ENCODE data around the gene MIER1.
"Not testable (repeated sequence)": the region's sequence is repeated elsewhere in the genome, so short reads cannot be mapped to it uniquely, and the experiment has no call there.

Gene MIER1

DNA sequence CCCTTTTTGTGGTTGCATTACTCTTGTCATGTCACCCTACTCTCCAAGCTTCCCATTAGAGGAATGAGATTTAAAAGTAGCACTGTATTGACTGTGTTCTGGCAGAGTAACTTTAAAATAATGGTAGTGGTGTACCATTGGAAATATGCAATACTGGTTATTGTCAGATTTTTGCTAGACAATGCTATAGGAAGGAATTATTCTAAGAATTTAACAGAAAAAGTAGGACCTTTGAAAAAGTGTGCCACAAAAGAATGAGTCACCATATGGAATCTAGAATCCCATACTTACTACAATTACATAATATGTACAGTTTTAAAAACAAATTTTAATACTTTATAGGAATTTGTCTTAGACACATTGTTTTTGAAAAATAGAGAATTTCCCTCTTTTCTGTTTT is 13.8 kb downstream of the MIER1 start:
- no peak for DNase-seq

DNA sequence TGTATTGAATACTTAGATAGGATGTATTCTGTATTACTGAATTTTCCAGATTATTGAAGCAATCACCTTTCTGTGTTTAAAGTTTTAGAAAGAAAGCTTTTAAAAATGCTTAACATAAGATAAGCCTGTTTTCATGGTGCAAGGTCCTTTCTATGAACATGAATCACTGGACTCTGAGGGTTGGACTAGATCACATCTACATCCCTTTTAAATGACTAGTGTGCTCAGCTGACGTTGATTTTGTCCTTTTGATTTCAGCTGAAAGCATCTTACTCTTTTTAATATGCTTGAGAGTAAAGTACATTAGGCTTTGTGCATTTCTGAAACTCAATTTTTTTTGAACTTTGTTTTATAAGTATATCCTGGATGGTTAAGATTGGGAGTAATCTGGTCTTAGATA is 16.2 kb downstream of the MIER1 start:
- DNase-seq, result no peak

DNA sequence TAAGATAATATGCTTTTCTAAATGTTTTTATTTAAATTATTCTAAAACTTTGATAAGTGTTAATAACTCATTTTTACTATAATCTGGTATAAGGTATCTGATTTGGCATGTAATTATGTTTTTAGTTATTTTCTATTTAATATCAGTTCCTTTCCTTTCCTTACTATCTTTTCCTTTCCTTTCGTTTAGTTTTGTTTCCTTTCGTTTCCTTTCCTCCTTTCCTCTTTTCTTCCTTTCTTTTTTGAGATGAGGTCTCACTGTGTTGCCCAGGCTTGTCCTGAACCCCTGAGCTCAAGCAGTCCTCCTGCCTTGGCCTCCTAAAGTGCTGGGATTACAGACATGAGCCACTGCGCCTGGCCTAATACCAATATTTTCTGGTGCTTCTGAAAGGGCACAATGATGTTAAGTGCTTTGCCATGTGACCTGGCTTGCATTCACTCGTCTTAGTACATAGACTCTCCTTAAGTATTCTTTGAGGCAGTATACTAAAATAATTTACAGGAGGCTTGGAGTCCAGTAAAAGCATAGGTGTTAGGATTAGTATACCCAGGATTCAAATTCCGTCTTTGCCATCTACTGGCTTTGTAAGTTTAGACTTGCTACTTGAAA is 18.7 kb downstream of the MIER1 start:
- DNase-seq, result no peak

DNA sequence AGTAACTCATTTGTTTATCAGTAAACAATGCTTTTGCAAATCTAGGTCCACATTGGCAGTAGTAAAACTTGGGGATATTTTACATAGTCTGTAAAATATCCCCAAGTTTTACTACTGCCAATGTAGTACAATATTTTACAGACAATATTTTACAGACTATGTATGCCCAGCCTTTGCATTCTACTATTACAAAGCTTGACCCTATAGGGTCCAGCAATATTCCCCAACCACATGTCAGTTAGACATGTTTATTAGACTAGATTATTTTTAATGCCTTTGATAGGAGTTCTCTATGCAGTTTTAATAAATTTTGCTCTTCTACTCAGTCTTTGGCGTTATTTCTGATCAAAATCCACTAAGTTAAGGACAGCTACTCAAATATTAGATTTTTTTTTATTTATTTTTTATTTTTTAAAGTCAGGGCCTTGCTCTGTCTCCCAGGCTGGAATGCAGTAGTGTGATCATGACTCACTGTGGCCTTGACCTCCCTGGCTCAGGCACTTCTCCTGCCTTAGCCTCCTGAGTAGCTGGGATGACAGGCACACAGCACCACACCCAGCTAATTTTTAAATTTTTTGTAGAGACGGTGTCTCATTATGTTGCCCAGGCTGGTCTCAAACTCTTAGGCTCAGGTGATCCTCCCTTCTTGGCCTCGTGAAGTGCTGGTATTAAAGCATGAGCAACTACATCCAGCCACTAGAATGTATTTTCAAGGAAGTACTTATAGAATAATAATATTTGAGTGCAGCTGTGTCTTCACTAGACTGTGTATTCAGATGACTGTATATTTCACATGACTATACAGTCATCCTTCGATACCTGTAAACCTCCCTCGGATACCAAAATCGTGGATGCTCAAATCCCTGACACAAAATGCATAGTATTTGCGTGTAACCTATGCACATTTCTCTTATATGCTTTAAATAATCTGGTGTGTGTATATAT is 19.8 kb downstream of the MIER1 start:
- DNase-seq, result no peak

DNA sequence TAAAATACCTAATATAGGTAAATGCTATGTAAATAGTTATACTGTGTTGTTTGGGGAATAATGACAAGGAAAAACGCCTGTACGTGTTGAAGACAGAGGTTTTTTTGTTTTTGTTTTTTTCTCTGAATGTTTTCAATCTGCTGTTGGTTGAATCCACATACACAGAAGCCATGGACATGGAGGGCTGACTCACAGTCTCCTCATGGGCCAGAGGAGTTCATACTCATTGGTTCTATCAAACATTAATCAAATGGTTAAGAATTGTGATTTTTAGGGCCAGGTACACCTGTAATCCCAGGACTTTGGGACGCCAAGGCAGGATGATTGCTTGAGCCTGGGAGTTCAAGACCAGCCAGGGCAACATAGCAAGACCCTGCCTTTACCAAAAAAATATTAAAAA is 20.5 kb downstream of the MIER1 start:
- no peak for DNase-seq

DNA sequence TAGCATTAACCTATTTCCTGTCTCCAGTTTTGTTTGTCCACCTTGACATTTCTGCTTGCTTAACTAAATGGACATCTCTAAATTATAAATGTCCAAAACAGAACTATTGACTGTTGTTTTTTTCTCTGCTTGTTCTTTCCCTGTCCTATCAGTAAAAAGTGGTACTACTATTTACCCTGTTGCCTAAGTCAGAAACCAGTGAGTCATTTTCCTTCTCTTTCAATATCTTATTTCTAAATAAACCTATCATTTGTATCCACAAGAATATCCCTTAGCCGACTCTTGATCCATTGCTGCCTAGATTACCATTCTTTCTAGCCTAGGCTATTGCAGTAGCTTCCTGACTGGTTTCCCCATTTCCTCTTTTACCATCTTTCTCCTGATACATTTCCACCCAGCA is 22.5 kb downstream of the MIER1 start:
- DNase-seq, result no peak

DNA sequence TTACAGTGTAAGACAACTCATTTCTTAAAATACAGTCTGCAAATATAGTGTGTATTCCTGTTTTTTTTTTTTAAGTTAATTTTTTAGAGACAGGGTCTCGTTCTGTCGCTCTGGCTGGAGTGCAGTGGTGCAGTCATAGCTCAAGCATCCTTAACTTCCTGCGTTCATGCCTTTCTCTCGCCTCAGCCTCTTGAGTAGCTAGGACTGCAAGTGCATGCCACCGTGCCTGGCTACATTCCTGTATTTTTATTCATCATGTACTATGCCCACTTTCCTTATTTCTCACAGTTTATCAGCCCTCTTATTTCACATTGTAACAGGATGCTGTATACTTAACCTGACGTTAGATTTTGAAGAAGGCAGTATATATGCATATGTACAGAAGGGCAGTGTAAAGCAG is 26.7 kb downstream of the MIER1 start:
- no peak for DNase-seq

DNA sequence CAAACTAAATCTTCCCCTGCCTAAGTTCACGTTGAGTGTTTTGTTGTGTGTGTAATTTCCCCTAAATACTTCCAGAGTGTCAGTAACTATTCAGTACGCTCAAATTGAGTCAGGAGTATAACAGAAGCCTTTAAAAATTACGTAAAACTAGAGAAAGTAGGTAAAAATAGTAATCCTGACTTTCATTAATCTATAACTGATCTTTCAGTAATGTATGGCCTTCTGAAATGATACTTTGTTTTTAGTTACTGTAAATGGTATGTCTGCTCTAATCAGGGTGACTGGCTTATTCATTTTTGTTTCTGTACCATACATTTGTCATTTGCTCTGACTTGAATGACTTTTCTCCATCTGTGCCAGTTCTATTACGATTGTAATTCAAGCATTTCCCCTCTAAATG is 29.4 kb downstream of the MIER1 start:
- no peak for DNase-seq

DNA sequence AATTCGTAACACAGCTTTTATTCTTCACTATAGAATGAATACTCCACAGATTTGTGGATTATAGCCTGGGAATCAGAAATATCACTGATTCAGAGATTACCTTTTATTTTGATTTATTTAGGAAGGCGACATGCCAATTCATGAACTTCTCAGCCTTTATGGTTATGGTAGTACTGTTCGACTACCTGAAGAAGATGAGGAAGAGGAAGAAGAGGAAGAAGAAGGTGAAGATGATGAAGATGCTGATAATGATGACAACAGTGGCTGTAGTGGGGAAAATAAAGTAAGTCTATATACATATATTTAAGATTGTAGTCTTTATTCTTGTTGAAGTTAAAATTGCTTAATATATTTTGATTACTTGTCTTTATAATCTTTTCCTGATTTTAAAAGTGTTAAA is 33.1 kb downstream of the MIER1 start:
- DNase-seq, result no peak

DNA sequence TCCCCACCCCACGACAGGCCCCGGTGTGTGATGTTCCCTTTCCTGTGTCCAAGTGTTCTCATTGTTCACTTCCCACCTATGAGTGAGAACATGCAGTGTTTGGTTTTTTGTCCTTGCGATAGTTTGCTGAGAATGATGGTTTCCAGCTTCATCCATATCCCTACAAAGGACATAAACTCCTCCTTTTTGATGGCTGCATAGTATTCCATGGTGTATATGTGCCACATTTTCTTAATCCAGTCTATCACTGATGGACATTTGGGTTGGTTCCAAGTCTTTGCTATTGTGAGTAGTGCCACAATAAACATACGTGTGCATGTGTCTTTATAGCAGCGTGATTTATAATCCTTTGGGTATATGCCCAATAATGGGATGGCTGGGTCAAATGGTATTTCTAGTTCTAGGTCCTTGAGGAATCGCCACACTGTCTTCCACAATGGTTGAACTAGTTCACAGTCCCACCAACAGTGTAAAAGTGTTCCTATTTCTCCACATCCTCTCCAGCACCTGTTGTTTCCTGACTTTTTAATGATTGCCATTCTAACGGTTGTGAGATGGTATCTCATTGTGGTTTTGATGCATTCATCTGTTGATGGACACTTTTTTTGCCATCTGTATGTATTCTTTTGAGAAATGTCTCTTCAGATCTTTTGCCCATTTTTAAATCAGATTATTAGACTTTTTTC is 41.5 kb downstream of the MIER1 start:
- DNase-seq, result not testable (repeated sequence)

DNA sequence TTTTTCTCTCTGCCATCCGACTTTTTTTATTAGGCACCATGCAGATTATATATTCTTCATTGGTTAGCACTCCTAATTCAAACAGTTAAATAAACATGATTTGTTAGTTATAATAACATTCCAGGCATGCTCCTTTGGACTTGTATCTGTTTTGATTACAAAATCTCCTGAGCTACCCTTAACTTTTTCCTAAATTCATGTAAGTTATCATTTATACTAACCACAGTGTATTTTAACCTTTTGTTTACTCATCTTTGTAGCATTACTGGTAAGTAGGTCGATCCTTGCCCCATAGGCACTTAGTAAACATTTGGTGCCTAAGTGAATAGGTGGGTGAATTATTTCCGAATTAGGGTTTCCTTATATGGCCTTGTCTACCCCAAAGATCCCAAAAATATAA is 43.8 kb downstream of the MIER1 start:
- DNase-seq, result no peak

DNA sequence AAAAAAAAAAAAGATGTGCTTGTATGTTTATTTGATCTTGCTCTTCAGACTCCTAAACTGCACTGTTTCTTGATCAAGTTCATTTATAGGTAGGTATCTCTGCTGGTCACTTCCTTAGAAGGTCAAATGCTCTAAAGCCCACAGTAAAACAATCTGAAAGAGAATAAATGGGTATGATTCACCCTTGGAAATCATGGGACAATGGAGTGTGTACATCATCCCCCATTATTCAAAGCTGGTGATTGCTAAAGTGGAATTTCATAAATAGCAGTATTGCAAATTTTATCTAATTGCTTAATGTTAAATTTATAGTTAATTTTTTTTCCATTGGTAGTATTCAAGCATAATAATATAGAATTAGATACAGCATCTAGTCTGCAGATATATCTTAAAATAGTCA is 53.4 kb downstream of the MIER1 start:
- DNase-seq, result no peak

DNA sequence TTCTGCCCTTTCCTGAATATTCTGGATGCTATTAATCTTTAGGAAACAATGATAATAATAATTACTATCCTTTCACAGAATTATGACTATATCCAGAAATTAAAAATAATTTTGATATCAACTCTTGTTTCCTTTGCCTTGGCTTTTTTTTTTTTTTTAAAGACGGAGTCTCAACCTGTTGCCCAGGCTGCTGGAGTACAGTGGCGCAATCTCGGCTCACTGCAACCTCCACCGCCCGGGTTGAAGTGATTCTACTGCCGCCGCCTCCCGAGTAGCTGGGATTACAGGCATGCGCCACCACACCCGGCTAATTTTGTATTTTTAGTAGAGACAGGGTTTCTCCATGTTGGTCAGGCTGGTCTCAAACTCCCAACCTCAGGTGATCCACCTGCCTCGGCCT is 54.8 kb downstream of the MIER1 start:
- DNase-seq, result not testable (repeated sequence)

DNA sequence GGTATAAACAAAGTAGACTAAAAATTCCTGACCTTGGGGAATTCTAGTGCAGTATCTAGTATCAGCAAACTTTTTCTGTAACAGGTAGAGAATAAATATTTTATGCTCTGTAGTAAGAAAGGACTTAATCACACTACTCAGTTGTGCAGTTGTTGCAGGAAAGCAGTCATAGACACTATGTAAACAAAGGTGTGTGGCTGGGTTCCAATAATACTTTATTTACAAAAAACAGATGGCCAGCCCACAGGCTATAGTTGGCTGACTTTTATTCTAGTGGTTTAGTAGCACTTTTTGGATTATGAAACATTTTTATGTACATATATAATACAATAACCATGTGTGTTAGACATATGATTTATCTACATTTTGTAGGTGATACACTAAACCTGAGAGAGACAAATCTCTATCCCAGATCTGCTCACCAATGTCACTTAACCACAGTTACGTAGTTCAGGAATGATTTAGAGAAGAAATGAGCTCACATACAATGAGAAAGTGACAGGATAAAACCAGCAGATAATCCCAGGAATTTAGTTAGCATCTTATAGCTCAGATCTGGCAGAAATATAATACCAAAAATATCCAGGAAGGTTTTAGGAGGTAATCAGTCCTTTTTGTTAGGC is 56.1 kb downstream of the MIER1 start:
- DNase-seq, result no peak

DNA sequence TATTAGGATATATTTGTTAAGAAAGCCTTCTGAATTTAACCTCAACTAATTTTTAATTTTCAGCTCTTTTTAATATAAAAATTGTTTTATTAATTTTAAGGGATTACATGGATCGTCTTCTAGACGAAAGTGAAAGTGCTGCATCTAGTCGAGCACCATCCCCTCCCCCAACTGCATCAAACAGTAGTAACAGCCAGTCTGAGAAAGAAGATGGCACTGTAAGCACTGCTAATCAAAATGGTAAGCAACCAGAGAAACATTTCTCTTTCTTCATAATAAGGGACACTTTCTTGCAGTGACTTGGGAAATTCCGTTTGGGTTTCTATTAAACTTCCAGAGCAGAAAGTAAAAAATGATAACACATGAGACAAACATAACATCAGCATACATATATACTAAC is 56.9 kb downstream of the MIER1 start:
- peak; percentile 73 for DNase-seq

DNA sequence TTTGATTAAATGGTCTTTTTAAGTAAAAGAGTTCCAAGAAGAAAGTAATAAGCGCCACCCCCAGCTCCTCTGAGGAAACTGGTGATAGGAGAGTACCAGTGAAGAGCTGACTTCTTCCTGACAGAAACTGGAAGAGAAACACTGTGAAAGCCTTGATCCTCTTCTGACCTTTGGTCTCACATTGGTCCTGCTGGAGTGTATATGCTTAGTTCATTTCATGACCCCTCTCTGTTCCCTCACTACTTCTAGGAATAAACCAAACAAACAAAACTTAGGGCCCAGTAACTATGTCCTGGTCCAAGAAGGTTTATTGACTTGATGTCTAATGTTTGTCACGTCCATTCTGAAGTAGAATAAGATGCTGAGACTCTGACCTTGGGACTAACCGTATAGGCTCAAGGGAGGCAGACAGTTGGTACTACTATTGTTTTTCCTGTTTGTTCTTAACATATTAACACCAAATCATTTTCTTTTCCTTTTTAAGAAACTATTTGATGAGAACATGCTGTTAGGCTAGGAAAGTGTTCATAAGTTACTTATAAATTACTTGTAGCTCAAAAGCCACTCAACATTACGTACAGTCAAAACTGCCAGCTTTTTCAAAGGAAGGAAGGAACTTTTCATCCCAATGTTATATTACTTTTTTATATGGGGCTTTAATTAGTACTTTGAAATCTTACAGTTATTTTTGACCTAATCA is 57.9 kb downstream of the MIER1 start:
- no peak for DNase-seq

DNA sequence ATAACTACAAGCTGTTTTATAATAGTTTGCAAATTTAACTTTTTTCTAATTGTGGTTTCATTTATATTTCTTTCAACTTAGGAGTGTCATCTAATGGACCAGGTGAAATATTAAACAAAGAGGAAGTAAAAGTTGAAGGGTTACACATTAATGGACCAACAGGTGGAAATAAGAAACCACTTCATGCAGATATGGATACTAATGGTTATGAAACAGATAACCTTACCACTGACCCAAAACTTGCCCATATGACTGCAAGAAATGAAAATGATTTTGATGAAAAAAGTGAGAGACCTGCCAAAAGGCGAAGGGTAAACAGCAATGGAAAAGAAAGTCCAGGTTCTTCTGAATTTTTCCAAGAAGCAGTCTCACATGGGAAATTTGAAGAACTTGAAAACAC is 59.7 kb downstream of the MIER1 start:
- DNase-seq, result no peak

DNA sequence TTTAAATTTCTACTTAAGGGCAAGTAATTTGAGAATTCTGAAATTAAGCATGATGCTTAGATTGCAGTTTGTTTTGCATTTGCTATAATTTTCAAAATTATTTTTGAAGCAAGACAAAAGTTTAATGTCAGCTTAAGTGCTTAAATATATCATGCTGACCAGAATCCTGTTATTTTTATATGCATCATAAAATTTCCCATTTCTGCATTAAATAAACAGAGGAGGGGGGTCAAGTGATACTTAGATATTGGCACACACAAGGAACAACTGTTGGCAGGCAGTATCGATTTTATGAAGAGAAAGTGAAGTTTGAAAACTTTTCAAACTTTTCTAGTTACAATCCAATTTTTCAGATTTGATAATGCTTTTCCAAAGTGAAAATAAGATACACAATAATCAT is 61.0 kb downstream of the MIER1 start:
- DNase-seq, result no peak

DNA sequence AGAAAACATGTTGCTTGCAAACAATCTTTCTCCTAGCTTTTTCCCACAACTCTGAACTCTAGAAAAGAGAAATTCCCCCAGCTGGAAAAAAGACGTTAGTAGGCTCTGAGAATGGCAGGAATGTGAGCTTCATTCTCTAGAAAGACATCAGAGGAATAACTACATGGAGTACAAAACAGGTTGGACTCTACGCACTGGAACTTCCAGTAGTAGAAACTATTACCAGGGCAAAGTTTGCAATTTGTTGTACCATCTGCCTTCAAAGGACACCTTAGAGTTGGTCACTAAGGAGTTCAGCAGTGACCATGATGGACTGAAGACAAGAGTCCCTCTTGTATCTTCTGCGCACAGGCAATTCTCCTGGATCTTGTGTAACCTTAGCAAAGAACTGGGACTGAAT is 68.3 kb downstream of the MIER1 start:
- no peak for DNase-seq

DNA sequence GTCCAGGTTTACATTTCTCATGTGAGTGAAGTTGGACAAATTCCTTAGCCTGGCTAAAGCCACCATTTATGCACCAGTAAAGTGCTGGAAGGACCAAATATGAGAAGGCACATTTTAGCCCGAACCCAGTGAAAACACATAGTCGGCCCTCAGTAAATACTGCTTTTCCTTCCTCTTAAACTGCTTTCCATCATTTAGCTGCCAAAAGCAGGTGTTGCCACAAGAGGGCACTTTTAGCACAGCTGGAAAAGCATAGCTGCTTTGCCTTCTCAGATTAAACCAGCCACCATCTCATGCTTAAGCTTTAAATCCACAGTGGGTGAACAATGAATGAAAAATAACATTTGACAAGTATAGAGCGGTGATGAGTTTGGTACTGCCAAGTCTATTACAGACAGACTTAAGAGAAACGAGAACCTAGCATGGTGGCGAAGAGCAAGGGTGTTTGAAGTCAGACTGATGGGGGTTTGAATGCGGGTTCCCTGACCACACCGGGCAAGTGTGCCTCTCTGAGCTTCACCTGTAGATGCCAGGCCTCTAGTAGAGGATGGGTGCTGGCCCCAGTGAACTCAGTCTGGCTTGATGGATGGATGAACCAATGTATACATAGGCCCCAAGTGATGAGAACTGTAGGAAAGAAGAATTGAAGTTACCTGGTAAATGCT is 71.4 kb downstream of the MIER1 start:
- DNase-seq, result peak; percentile 67

DNA sequence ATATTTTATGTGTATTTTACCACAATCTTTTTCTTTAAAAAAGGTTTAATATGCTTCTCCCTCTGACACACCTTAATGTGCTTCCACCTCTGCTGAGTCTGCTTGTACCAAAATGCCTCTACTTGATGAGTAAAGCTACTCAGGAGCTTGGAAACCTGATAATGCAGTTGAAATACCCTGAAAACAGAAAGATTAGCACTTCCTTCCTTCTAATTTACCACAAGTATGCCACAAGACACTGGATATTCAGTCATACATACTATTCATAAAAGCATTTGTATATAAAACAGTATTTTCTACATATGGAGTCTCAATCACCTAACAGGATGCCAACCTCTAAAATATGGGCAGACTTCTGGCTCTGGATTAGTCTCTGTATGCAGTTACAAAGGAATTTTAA is 74.2 kb downstream of the MIER1 start:
- no peak for DNase-seq

DNA sequence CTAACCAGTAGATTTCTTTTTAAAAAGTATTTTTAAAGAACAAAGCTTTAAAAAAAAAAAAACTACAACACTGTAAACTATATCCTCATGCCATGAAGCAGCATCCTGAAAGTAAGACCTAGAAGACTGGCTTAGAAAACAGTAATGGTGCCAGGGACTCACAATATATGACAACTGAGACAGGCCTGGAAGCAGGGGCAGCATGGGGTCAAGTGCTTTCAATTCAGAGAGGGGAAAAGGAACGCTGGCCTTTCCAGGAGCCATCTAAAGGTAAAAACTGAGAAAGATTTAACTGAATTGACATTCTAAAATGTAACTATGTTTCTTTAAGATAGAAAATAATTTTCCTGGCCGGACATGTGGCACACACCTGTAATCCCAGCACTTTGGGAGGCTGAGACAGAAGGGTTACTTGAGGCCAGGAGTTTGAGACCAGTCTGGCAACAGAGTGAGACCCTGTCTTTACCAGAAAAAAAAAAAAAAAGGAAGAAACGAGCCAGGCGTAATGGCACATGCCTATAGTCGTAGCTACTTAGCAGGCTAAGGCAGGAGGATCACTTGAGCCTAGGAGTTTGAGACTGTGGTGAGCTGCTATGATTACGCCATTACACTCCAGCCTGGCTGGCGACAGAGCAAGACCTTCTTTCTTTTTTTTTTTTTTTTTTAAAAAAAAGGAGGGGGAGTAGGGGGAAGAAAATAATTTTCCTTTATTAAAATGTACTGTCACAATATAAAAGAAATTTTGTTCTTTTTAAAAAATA is 75.0 kb downstream of the MIER1 start:
- DNase-seq, result no peak

Measured in CD4-positive, alpha-beta T cell treated with Interleukin-10 for 1 hour (primary cell).